Left lobe of liver (tissue), 2 donors: Measurements from ENCODE around the gene SRSF6. TPM values are rescaled to one million over a fixed set of nuclear protein-coding genes. Genes with fewer than 3 reads are reported as not detected.
A peak's percentile ranks its signal among the peaks of the same experiment; 100 is the strongest.
"Not testable (repeated sequence)": the region's sequence is repeated elsewhere in the genome, so short reads cannot be mapped to it uniquely, and the experiment has no call there.

ENCODE experiments used
- ATAC-seq: fragments of 200-7000 bp; cut with Tn5 transposase; one replicate; pipeline ENCODE4 v1.9.1; 2020; ENCODE audit warnings: mild to moderate bottlenecking, moderate library complexity
- DNase-seq: peaks from one replicate; pipeline ENCODE4 v3.0.0-alpha.2; 2020; ENCODE audit warnings: low spot score
- total RNA-seq: library from RNA; stranded (reverse); gene quantifications from one replicate; pipeline ENCODE4 v1.2.1, GENCODE V29; 2021
- donor health status: DM: no; HTN: no; CAD: no; lungs with moderate emphysema.
- donor health status: DM: no; HTN: yes; CAD: no.

The SRSF6 gene
- total RNA-seq, 1 donor from 2014 or later, result 71.6 TPM

- DNase-seq (peak; percentile 53), ATAC-seq (peak; percentile 90)
Measured at GRCh38 chr20:43448748-43449535, 8.8 kb upstream of the SRSF6 start.

DNA sequence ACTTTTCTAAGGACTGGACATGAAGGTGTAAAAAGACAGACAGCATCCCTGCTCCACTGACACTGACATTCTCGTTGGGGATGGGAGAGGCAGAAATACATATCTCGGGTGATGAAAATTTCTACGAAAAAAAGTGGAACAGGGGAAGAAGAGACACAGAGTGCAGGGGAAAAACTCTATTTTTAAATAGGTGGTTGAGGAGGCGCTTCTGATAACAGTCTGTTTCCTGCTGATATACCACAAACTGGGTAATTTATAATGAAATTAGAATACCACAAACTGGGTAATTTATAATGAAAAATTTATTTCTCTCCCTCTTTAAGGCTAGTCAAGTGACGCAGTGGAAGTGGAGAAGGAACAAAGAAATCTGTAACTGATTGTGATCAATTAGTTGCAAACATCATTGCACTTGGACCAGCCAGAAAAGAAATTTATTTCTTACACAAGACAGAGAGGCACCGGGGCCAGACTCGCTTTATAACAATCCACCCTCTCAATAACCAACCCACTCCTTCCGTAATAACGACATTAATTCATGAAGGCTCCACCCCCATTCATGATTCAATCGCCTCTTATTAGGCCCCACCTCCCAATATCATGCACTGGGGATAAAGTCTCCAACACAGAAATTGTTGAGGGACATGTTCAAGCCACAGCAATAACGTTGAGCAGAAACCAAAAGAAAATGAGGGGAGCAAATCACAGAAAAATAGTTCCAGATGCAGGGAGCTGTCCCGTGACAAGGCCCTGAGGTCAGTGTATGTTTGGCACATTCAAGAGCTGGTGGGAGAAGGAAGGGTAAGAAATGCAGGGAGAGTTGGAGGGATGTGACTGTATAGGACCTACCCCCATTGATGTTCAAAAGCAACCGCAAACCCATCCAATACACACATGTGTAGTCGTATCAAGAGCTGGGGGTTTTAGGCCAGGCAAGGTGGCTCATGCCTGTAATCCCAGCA is 6.6 kb upstream of the SRSF6 start:
- ATAC-seq (no peak), DNase-seq (no peak)

DNA sequence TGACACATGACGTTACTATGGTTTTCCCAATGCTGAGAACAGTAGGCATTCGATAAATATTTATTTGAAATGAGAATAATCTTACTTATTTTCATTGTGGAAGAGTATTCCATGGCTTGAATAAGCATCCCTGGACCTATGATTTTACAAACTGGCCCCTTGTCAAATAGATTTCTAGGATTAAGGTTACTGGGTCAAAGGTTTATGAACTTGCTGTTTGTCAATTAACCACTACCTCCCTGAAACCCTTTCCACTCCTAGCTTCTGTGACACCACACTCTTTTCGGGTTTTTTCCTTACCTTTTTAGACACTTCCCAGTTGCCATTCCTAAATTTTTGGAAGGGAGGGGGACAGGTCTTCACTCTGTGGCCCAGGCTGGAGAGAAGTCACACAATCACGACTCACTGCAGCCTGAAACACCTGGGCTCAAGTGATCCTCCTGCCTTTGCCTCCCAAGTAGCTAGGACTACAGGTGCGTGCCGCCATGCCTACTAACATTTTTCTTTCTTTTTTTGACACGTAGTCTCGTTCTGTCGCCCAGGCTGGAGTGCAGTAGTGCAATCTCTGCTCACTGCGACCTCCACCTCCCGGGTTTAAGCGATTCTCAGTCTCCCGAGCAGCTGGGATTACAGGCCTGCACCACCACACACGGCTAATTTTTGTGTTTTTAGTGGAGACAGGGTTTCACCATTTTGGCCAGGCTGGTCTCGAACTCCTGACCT is 5.1 kb upstream of the SRSF6 start:
- ATAC-seq, result peak; percentile 57

DNA sequence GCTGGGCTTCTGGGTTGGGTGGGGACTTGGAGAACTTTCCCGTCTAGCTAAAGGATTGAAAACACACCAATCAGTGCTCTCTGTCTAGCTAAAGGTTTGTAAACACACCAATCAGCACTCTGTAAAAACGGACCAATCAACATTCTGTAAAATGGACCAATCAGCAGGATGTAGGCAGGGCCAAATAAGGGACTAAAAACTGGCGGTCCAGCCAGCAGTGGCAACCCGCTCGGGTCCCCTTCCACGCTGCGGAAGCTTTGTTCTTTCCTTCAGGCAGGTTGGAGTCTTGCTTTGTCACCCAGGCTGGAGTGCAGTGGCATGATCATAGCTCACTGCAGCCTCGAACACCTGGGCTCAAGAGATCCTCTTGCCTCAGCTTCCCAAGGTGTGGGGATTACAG is 1.4 kb upstream of the SRSF6 start:
- ATAC-seq, DNase-seq: not testable (repeated sequence)

More for the DNA sequence above, 5.1 kb upstream of the SRSF6 start:
- DNase-seq, result no peak

GRCh38 chr20:43456809-43457639 is 672 bp upstream of the SRSF6 start:
- ATAC-seq, result peak; percentile 81
- DNase-seq, result peak; percentile 91

- ATAC-seq, result no peak
- DNase-seq, result no peak
Measured at GRCh38 chr20:43458422-43458924, 777 bp downstream of the SRSF6 start.

DNA sequence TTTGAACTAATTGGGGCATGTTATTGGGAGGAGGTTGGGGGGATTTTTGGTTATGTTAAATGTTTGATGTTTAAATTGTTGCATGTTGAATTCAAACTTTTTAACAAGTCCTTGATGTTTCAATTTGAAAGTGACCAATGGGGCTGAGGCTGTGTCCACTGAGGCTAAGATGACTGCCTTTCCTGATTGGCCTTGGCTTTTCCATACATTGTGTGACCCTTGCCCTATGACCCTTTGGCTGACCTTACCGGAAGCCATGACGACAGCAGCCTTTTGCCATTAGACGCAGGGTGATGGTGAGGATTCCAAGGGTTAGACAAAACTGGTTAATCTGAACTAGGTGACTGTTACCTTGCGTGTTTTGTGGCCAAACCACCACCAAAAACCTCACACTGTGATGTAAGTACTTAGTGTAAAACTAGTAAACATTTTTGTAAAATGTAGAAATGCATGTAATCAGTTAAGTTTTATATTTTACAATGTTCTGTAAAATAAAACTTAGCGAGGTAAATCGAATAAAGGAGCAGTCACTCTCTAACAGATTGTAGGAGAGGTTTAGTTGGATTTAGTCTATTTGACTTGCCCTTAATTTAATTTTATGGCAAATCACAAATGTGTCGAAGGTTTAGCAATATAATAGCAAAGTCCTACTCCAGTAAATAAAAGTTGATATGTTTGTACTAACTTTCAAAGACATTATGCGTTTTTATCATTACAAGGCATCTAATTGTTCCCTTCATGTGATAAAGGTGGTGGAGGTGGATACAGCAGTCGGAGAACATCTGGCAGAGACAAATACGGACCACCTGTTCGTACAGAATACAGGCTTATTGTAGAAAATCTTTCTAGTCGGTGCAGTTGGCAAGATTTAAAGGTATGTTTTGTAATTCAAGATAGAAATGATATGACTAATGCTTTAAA is 1.6 kb downstream of the SRSF6 start:
- ATAC-seq (no peak), DNase-seq (no peak)

DNA sequence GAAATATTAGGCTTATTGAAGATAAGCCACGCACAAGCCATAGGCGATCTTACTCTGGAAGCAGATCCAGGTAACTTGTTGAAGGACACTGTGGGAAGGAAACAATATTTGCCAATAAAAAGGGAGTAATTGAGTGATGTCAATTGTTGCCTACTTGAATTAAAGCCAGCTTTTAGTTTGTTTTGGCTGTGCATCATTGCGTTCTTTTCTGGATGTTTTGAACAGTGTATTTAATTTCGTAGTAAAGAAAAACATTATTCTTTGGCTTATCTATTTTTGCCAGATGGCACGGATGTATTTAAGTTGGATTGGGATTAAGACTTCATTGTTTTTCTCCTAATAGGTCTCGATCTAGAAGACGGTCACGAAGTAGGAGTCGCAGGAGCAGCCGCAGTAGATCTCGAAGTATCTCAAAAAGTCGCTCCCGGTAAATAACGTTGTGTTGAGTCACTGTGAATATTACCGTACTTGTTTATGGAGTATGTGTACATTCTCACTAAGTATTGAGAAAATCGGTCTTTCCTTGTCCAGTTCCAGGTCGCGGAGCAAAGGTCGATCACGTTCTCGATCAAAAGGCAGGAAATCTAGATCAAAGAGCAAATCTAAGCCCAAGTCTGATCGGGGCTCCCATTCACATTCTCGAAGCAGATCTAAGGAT is 2.6 kb downstream of the SRSF6 start:
- DNase-seq, result no peak

GRCh38 chr20:43460830-43461200 is 3.1 kb downstream of the SRSF6 start:
- DNase-seq (no peak), ATAC-seq (no peak)

More for the DNA sequence above, 2.6 kb downstream of the SRSF6 start:
- no peak for ATAC-seq

DNA sequence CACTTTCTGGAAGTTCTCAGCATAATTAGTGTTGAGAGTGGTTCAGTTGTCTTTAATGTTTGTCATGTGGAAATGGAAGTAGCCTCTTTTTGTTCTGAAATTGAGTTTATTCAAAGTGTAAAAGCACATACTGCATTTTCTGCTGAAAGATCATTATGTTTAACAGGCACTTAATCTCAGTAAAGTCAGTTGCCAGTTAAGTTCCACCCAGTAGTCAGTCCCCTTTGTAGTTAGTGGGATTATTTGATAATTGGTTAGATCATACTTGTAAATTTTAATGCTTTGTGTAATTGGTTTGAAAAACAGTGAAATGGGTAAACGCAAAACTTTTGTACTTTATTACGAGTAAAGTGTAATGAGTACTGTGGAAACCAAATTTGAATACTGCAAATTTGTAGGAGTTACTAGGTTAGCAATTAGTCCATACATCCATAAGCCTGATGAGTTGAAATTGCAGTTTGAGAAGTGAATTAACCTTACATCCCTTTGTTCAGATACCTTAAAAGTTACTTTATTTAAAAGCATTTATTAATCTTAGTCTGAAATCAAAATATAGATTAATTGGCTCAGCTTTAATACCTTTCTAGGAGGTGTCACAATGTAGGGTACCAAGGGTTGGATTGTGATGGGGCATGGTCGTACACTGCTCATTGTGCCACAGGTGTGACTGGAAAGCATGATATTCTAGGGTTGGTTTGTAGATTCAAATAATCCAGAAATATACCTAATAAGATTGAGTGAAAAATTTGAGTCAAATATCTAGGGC is 4.4 kb downstream of the SRSF6 start:
- no peak for ATAC-seq
- DNase-seq, result no peak

- DNase-seq (no peak), ATAC-seq (no peak)
Measured at GRCh38 chr20:43462660-43463526, 5.2 kb downstream of the SRSF6 start.

- DNase-seq (no peak), ATAC-seq (no peak)
Measured at GRCh38 chr20:43463527-43464218, 6.0 kb downstream of the SRSF6 start.

DNA sequence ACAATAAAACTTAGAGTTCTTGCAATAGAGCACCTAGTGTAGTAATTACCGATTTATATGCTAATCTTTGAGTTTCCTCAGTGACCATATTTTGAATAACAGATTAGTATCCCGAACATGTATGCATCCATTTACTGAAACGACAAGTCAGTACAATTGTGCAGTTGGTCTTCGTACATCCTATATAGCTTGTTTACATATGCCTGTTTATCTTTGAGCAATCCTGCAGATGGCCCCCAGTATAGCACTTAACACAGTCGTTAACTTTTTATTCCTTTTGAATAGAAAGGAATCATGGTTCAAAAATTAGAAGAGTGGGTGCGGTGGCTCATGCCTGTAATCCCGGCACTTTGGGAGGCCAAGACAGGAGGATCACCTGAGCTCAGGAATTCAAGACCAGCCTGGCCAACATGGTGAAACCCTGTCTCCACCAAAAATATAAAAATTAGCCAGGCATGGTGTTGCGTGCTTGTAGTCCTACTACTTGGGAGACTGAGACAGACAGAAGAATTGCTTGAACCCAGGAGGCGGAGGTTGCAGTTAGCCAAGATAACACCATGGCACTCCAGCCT is 6.6 kb downstream of the SRSF6 start:
- ATAC-seq (no peak), DNase-seq (no peak)

- no peak for ATAC-seq
Measured at GRCh38 chr20:43465625-43465943, 7.9 kb downstream of the SRSF6 start.

GRCh38 chr20:43467589-43467988 is 9.9 kb downstream of the SRSF6 start:
- no peak for ATAC-seq
- DNase-seq, result no peak

More at GRCh38 chr20:43465625-43465943, 7.9 kb downstream of the SRSF6 start:
- no peak for DNase-seq
